PC-9 (cell line): ENCODE data around the gene NLGN1. TPM values are rescaled to one million over a fixed set of nuclear protein-coding genes. Genes with fewer than 3 reads are reported as not detected.

Experiments
- BruUV-seq: library from RNA; stranded (reverse); fragments of 400-500 nt; replicated peaks from 2 replicates; lab custom pipeline; 2021; lab: Mats Ljungman, UMichigan
- CTCF ChIA-PET: fragments of 300-600 bp; sonication (Branson Sonifier 250); formaldehyde crosslinking; loops from one replicate; lab custom pipeline; 2022; ENCODE audit warnings: antibody characterized with exemption; lab: Charles Lee
- POLR2A ChIA-PET: fragments of 300-600 bp; sonication (Branson Sonifier 250); formaldehyde crosslinking; loops from one replicate; lab custom pipeline; 2022; ENCODE audit warnings: antibody characterized with exemption; ENCODE audit not compliant: unreplicated experiment; lab: Charles Lee
- DNase-seq, 2 experiments: peaks; one replicate each; pipeline versions ENCODE4 v3.0.0 to v3.0.0-alpha.2; 2015 to 2022; ENCODE audit warnings: mixed read lengths in 1 of 2
- H2AFZ ChIP-seq: fragments of 200-600 bp; sonication (generic); 2 replicates; pipeline ENCODE4 v1.8.1; 2017; ENCODE audit warnings: antibody characterized with exemption
- H3F3A ChIP-seq: fragments of 200-600 bp; sonication (generic); 2 replicates; pipeline ENCODE4 v1.8.1; 2017; ENCODE audit warnings: antibody characterized with exemption, mild to moderate bottlenecking, low read depth; ENCODE audit not compliant: insufficient read depth
- H3K27ac ChIP-seq: fragments of 200-600 bp; sonication (generic); 2 replicates; pipeline ENCODE4 v1.6.1; 2016; ENCODE audit warnings: mixed run types
- H3K27me3 ChIP-seq: fragments of 200-600 bp; sonication (generic); 2 replicates; pipeline ENCODE4 v1.6.1; 2016; ENCODE audit warnings: low read depth, mixed run types; ENCODE audit not compliant: insufficient read depth
- H3K36me3 ChIP-seq: fragments of 200-600 bp; sonication (generic); 2 replicates; pipeline ENCODE4 v1.6.1; 2016; ENCODE audit warnings: low read depth, mixed run types
- H3K4me1 ChIP-seq: fragments of 200-600 bp; sonication (generic); replicated peaks from 2 replicates; pipeline ENCODE4 v1.6.1; 2016; ENCODE audit warnings: mixed run types; ENCODE audit not compliant: insufficient read depth
- H3K4me2 ChIP-seq: fragments of 200-600 bp; sonication (generic); 2 replicates; pipeline ENCODE4 v1.6.1; 2017; ENCODE audit warnings: mixed run types
- H3K4me3 ChIP-seq: fragments of 200-600 bp; sonication (generic); 2 replicates; pipeline ENCODE4 v1.6.1; 2016; ENCODE audit warnings: mixed run types
- H3K79me2 ChIP-seq: fragments of 200-600 bp; sonication (generic); 2 replicates; pipeline ENCODE4 v1.6.1; 2017; ENCODE audit warnings: low read depth, mixed run types
- H3K9me2 ChIP-seq: fragments of 200-600 bp; sonication (generic); 2 replicates; pipeline ENCODE4 v1.8.1; 2017; ENCODE audit warnings: mild to moderate bottlenecking; ENCODE audit not compliant: insufficient read depth
- H3K9me3 ChIP-seq: fragments of 200-600 bp; sonication (generic); 2 replicates; pipeline ENCODE4 v1.8.1; 2016; ENCODE audit warnings: low read depth; ENCODE audit not compliant: insufficient read depth
- H4K20me1 ChIP-seq: fragments of 200-600 bp; sonication (generic); 2 replicates; pipeline ENCODE4 v1.8.1; 2017; ENCODE audit not compliant: insufficient read depth
- CTCF ChIP-seq: fragments of 200-600 bp; sonication (generic); conservative IDR thresholded peaks from 2 replicates; pipeline ENCODE4 v1.6.1; 2017; ENCODE audit warnings: mixed run types, antibody characterized with exemption, mild to moderate bottlenecking, moderate library complexity
- EZH2 ChIP-seq: fragments of 200-600 bp; sonication (generic); IDR thresholded peaks from 2 replicates; pipeline ENCODE4 v1.8.0; 2017; ENCODE audit warnings: antibody characterized with exemption, low read depth
- intact Hi-C: fragments of 100-400 bp; cut with micrococcal nuclease; formaldehyde crosslinking; loops from one replicate; pipeline ENCODE4 v1.10.0; 2022; ENCODE audit not compliant: unreplicated experiment
- total RNA-seq: library from RNA; stranded (reverse); gene quantifications from 2 replicates; pipeline ENCODE4 v1.2.3, GENCODE V29; 2021

Gene NLGN1
- total RNA-seq, 1 experiment from 2014 or later, result 1.4 TPM

GRCh38 chr3:173467501-173467900 is 70.0 kb downstream of the NLGN1 start:
- no TSS peak for BruUV-seq
- peak in 1 of 2 experiments; percentile 43 for DNase-seq
- no peak overlapping the region for H3K4me3 ChIP-seq
- no peaks in the 10 kb centered on the region for H3K79me2 ChIP-seq
- no peaks in the 10 kb centered on the region for H4K20me1 ChIP-seq
- H3F3A ChIP-seq, result no peaks in the 10 kb centered on the region
- H3K9me3 ChIP-seq, result 0 out of 2 replicates have a peak, but pooled peaks cover 3% of the 10 kb centered on the region
- no peaks in the 10 kb centered on the region for H3K36me3 ChIP-seq
- TF ChIP-seq EZH2 (no peak), CTCF (no peak)
- intact Hi-C loops, result no loop called here
- ChIA-PET POLR2A (no interaction called here), CTCF (no interaction called here)
- no peak overlapping the region for H2AFZ ChIP-seq
- no peaks in the 10 kb centered on the region for H3K27me3 ChIP-seq
- no peak overlapping the region for H3K4me2 ChIP-seq
- H3K4me1 ChIP-seq, result no peaks in the 10 kb centered on the region
- H3K27ac ChIP-seq, result no peak overlapping the region
- H3K9me2 ChIP-seq, result no peaks in the 10 kb centered on the region; the same call in 1 of the 2 replicates

- Histone ChIP-seq H3F3A (no peaks in the 10 kb centered on the region), H4K20me1 (no peaks in the 10 kb centered on the region), H3K36me3 (no peaks in the 10 kb centered on the region), H3K27ac (no peak overlapping the region), H3K4me2 (no peak overlapping the region), H3K27me3 (no peaks in the 10 kb centered on the region), H3K79me2 (no peaks in the 10 kb centered on the region), H3K9me2 (peaks cover 6% of the 10 kb centered on the region; the same call in 1 of the 2 replicates), H3K4me3 (no peak overlapping the region), H3K9me3 (no peaks in the 10 kb centered on the region), H3K4me1 (no peaks in the 10 kb centered on the region), H2AFZ (no peak overlapping the region)
- ChIA-PET CTCF (no interaction called here), POLR2A (no interaction called here)
- intact Hi-C loops, result no loop called here
- DNase-seq, result no peak
- BruUV-seq, result no TSS peak
- TF ChIP-seq CTCF, result no peak
- TF ChIP-seq EZH2, result no peak
Observed at GRCh38 chr3:173473237-173473636, 75.7 kb downstream of the NLGN1 start.

GRCh38 chr3:173479301-173479700 is 81.8 kb downstream of the NLGN1 start:
- peaks cover 6% of the 10 kb centered on the region; the same call in 1 of the 2 replicates for H3K9me2 ChIP-seq
- H3K4me1 ChIP-seq, result no peaks in the 10 kb centered on the region
- no peaks in the 10 kb centered on the region for H4K20me1 ChIP-seq
- ChIA-PET POLR2A (no interaction called here), CTCF (no interaction called here)
- H3K27me3 ChIP-seq, result no peaks in the 10 kb centered on the region
- no peak overlapping the region for H3K4me3 ChIP-seq
- no peak overlapping the region for H3K4me2 ChIP-seq
- DNase-seq, result no peak
- intact Hi-C loops, result no loop called here
- no peak overlapping the region for H2AFZ ChIP-seq
- no peak overlapping the region for H3K27ac ChIP-seq
- BruUV-seq, result no TSS peak
- TF ChIP-seq EZH2, result no peak
- TF ChIP-seq CTCF, result no peak
- H3K79me2 ChIP-seq, result no peaks in the 10 kb centered on the region
- H3K9me3 ChIP-seq, result no peaks in the 10 kb centered on the region
- H3K36me3 ChIP-seq, result no peaks in the 10 kb centered on the region
- no peaks in the 10 kb centered on the region for H3F3A ChIP-seq
